AG08396 (cell line): ENCODE measurements around the gene PPP1R27.

ENCODE experiments used
- DNase-seq: peaks from one replicate; pipeline ENCODE4 v3.0.0; 2012; ENCODE audit warnings: low spot score, mixed read lengths

PPP1R27 gene

DNA sequence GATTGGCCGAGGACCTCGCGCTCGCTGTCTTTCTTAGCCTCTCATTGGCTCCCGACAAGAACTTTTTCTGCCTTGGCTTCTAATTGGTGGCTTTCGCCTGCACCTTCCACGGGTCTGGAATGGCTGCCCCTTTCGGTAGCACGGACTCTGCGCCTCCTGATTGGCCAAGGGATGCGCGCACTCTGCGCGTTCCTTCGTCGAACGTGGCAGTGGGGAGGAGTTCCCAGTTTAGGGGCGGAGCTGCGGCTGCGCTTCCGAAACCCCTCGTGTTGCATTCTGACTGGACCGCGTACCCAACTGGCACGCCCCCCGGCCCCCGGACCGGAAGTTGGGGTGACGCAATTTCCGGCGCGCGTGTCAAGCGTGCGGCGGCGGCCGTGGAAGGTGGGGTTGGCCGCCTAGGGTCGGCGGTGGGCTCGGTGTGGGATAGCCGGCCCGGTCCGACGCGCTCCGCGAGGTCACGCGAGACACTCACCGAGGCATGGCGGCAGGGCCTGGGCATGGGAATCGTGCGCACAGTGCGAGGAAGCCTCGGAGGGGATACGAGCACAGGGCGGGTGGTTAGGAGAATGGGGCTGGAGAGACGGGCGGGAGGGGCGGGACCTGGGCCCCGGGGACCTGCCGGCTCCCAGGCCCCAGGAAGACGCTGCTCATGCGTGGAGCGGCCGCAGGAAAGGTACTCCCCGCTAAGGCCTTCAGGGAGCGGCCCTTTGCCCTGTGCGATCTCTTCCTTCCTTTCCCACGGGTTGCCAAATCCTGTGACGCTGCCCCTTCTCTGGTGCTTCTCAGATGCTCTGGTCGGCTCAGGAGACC lies 26.1 kb upstream of the PPP1R27 start:
- peak; percentile 100 for DNase-seq

DNA sequence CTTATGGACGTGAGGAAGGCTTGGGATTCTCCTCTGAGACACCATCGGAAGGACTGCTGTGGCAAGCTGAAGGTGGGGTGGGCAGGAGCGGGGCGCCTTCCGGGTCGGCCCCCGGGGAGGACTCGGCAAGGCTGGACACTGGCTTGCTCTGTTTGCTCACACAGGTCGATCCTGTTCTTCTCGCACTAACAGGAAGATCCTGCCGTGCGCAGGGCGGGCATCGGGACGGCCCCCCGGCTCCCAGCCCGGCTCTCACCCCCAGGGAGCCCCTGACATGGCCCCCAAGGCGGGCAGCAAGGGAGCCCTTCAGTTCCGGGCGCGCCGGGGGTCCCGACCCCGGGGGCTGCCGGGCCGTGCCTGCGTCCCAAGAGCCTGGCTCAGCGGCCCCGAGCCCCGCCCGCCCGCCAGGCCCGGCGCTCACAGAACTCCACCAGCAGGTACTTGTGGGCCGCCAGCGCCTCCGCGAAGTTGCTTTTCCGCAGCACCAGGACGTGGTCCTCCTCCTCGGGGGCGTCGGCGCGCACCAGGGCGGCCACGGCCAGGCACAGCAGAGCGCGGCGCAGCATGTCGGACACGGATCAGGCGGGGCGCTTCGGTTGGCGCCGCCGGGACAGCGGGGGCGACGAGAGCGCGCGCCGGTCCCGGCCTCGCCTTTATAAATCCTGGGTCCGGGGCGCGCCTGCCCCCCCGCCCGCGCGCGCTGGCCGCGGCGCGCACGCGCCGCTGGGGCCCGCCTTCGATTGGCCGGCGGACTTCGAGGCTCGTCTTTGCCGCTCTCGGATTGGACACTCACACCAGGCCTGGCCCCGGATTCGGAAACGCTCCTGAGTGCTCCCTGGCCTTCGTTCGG lies 25.3 kb upstream of the PPP1R27 start, which contains the start of gene P4HB:
Gene P4HB (minus strand): TSS at position 630 of the 850 bp plus-strand sequence. CDS start 64 bp downstream, at position 566.
- DNase-seq = no peak

DNA sequence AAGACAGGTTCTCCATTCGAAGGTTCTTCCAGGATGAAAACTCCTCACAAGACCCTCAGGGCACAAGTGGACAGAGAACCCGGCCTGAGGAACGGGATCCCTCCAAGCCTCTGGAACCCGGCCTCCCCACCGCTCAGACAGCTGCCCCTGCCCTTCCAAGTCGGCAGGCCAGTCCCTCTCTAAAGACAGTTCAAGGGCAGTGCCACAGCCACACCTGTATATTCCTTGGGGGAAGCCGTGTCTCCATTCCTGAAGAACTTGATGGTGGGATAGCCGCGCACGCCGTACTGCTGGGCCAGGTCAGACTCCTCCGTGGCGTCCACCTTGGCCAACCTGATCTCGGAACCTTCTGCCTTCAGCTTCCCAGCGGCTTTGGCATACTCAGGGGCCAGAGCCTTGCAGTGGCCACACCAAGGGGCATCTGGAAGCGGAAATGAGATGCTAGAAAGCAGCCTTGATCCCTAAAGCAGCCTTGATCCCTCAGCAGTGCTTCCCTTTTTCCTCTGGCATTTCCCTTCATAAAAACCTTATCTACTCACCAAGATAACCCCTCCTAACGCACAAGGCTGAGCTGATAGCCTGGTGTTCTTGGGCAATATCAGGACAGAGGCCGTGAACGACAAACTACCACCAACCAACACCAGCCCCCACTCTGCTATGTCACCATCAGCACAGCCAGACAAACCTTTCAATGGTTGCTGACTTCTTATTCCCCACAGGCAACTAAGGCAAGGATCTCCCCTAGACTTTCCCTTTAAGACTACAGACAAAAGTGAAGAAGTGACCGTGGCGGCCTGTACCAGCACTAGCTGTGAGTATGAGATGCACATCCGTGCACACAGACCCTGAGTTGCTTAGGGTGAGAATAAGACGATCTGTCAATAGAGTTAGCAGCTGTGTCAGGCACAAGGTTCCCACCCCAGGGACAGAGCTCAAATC lies 24.4 kb upstream of the PPP1R27 start:
- no peak for DNase-seq

DNA sequence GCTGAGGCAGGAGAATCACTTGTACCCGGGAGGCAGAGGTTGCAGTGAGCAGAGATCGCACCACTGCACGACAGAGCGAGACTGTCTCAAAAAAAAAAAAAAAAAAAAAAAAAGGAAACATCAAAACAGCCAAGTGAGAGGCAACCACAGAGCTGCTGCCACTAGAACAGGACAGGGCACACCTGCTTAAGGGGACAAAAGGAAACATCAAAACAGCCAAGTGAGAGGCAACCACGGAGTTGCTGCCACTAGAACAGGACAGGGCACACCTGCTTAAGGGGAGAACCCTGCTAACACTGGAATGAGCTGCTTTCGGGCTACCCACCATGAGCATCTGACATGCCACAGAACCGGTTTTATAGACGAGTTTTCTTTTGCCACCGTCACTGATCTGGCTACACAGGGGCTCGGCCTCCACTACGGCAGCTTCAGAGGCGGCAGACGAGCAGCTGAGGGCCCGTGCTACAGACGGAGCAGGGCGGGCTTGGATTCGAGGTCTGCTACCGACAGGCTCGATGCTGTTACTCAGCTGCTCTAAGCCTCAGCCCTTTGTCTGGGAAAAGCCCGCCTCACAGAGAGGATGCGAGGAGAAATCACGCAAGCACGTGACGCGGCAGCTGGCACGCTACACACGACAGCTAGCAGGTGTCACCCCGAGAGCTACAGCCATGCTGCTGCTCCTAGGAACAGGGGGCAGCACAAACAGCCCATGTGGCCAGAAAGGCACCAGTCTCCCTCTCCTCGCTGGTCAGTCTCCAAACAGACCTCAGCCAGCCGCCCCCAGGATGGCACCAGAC lies 23.5 kb upstream of the PPP1R27 start:
- DNase-seq = no peak

DNA sequence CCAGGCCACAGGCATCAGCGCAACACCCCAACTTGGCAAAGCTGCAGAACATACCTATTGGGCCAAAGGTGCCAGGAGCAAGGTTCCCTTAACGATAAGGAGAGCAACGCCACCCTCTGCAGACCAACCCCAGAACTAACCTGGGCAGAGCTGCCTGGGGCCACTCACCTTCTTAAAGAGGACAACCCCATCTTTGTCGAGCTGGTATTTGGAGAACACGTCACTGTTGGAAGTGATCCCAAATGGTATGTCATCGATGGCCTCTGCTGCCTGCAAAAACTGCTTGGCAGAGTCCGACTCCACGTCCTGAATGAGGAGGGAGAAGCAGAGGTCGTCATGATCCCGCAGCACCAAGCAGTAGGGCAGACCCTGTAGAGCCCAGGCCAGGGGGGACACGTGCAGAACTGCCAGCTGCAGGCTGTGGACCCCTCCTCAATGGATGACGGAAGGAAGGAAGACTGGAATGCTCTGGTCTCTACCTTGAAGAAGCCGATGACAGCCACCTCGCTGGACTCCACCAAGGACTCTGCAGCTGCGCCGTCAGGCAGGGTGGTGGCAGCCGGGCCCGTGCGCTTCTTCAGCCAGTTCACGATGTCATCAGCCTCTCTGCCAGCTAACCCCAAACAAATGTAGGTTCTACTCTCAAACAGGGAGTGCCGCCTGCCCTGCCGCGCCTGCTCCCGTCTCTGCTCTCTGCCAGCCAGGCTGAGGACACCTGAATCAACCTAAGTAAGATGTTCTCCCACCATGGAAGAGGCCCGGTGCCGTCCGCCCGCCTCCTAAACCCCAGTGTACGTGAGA lies 20.3 kb upstream of the PPP1R27 start:
- DNase-seq = no peak

DNA sequence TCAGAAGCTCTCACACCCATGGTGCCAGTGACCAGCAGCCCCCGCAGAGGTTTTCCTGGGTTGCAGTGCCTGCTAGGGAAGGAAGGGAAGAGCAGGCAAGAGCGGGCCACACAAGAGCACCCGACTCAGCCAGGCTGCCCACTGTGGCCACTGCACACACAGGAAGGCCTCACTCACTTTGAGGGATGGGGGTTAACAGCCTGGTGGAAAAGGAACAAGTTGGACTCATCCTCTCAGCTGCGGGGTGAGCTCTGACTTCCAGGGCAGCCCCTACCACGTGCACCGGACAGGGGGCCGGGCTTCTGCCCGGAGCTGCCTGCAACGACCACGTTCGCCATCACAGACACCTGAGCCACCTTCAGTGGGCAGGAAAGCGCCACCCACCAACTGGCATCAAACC lies 17.4 kb upstream of the PPP1R27 start:
- DNase-seq = no peak

DNA sequence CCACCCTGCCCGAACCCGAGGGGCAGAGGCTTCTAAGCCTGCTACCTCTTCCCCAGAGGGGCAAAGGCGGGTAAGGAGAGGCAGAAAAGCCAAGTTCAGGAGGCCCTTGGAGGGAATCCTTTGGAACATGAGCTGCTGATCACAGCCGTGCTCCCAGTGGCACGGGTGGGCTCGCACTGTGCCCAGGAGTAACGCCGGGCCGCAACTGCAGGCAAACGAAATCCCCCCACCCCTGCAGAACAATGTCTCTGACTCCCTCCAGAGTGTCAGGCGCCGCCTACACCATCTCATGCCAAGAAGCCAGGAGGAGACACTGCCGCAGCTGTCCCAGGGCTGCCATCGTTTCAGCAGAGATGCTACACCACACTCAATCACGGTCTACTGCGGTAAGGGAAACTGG lies 16.6 kb upstream of the PPP1R27 start:
- no peak for DNase-seq

DNA sequence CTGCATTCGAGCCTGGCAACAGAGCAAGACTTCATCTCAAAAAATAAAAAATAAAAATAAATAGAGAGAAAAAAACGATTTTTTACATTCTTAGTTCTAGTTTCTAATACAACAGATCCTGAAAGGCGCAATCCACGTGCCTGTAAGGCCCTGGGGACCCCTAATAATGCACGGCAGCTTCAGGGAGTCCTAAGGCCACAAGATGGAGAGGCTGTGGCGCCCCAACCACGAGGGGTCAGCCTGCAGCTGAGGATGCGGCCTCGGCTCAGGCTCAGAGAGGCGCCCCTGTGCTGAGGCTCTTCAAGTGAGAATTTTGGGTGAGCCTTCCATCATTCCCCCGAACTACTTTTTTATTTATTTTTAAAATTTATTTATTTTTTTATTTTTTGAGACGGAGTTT lies 14.6 kb upstream of the PPP1R27 start:
- no peak for DNase-seq

DNA sequence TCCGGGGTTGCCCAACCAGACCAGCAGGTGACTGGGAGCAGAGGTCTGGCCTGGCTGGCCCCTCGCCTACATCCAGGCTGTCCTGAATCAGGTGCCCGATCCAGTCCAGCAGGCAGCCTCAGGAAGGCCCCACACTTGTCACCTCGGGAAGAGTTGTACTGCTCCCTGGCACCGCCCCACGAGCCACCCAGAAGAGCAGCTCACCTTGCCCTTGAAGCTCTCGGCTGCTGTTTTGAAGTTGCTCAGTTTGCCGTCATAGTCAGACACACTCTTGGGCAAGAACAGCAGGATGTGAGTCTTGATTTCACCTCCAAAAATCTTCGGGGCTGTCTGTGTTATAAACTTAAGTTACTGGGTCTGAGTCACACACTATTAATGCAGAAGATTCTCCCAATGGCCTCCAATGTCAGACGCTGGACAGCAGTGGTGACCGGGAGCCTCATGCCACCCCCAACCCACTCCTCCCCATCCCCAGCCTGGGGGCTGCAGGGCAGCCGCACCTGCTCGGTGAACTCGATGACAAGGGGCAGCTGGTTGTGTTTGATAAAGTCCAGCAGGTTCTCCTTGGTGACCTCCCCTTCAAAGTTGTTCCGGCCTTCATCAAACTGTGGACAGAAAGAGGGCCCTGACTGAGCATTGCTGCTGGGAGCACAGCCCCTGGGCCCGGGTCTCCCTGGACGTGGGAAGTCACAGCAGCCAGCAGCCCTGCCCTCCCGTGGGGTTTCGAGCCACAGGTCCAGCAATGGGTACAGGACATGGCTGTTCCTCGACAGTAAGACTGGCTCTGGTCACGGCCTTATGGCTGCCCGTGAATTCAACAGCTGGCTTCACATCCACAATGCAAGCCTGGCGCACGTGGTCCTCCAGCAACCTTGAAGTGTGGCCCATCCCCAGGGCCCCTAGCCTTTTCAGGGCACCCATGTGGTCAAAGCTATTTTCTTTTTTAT lies 12.2 kb upstream of the PPP1R27 start:
- DNase-seq = no peak

DNA sequence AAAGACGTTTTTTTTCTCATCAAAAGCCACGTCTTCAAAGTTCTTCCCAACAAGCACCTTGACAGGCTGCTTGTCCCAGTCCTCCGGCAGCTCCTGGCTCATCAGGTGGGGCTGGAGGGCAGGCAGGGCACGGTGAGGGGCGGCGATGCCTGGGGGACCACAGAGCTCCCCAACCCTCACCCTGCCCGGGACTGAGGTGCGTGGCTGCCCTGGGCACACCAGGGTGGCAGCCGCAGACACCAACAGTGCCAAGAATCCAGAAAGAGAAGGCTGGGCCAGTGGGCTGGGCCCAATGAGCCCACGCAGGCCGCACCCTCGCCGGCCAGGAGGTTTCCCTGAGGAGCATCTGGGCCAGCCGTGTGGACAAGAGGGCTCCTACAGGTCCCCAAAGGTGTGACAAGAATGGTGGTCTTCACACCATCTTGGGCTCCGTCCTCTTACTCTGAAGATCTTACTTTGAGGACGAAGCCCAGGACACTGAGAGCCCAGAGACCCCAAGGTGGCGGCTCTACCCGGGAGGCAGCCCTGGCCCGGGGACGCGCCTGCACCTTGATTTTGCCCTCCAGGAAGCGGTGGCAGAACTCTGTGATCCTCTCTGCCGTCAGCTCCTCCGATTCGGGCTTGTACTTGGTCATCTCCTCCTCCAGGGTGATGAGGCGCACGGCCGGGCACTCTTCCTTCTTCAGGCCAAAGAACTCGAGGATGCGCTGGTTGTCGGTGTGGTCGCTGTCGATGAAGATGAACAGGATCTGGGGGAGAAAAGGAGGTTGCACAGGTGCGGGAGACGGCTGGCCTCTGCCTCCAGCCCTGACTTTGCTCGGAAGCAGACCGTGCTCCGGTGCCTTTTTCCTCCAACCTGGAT lies 11.3 kb upstream of the PPP1R27 start:
- DNase-seq = no peak

DNA sequence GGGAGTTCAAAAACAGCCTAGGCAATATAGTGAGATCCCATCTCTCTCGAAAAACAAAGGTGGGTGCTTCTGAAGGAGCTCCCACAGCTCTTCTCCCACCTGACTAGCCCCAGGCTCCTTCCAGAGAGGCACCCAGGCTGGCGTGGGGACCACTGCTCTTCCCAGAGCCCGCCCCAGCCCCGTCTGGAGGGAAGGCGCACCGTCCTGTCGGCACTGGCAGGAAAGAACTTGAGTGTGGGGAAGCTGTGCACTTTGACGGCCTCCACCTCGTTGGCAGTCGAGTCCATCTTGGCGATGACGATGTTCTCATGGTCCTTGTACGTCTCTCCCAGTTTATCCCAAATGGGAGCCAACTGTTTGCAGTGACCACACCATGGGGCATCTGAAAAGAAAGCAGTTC lies 10.5 kb upstream of the PPP1R27 start:
- no peak for DNase-seq

DNA sequence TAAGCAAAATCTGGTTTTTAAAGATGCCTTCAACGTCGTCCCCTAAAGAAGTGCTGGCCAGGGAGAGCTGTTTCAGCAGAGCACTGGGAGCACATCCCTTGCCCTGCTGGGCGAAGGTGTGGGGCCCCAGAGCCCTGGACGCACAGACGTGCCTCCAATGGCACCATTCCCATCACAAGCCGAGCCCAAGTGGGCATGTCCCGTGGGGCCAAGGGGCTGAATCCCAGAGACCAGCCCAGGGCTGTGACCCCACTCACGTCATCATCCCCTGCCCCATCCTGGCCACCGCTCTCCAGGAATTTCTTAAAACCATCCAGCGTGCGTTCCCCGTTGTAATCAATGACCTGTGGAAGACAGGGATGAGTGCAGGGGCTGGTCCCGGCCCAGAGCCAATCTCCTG lies 10.0 kb upstream of the PPP1R27 start:
- no peak for DNase-seq

DNA sequence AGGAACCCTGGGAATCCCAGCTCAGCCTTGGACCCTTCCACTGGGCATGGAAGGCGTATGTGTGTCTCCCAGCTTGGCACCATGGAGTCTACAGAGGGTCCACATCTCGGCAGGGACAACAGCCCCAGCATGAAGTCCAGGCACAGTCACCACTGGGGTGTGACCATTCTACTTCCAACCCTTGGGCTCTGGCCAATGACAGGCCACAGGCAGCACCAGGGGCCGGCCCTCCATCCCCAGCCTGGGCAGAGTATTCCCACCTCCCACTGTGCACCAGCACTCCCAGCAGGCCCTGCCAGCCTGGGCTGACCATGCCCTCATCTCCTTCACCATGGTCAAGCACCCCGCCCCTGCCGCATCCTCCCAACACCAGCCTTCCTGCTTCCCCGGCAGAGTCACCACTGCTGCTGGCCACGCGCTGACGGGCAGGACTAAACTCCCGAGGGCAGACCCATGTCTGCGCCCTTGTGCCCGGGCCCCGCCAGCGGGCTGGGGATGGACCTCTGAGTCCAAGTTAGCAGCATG lies 9.5 kb upstream of the PPP1R27 start:
- no peak for DNase-seq

DNA sequence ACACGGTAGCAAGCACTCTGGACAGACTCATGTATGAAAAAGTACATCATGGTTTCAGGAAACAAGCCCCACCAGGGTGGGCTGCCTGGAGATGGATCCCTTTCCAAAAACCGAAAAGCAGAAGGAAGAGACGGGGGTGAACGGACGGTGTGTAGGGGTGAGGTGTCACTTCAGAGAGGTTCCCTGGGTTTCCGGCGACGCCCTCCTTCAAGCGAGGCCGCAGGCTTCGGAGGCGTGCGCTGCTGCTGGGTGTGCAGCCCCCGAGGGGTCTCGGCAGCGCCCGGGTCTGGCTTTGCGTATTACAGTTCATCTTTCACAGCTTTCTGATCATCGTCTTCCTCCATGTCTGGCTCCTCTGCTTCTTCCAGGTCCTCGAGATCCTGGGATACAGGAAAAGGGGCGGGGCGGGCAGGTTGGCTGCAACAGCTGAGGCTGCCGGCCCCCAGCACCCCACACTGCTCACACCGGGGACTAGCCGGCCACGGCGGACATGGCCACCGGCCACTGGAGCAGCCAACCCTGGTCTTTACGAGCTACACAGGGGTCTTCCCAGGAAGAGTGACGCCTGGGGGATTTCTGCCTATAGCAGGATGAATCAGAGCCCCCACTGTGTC lies 9.0 kb upstream of the PPP1R27 start:
- DNase-seq = no peak

DNA sequence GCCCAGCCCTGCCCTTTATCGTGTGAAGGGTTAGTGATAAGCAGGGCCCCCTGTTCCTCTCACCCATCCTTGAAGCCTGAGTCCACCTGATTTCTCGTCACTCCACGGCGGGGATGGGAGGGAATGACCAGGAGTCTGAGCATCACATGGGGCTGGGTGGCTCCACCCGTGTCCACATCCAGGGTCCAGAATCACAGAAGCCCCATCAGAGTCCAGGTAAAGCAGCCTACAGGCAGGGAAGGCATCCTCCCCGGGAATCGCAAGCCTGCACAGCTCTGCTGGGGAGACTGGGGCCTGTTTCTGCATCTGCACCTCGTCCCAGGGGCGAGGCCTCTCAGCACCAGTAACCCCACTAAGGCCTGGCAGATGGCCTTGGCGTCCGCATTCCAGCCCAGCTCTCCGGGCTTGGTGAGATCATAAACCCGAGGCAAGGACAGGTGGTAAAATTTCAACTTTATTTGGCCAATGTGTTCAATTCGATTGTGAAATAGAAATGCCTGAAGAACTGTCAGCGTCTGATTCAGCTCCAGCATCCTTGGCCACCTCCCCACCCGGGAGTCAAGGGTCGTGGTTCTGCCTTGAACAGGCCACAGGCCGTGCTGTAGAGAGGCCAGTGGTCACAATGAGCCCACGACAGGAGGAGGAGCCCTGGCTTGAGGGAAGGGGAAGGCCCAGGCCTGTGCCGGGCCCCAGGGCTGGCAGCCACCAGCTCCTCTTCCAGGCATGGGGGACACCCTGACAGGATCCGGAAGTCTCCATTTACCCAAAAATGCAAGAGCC lies 8.1 kb upstream of the PPP1R27 start:
- DNase-seq = peak; percentile 79

DNA sequence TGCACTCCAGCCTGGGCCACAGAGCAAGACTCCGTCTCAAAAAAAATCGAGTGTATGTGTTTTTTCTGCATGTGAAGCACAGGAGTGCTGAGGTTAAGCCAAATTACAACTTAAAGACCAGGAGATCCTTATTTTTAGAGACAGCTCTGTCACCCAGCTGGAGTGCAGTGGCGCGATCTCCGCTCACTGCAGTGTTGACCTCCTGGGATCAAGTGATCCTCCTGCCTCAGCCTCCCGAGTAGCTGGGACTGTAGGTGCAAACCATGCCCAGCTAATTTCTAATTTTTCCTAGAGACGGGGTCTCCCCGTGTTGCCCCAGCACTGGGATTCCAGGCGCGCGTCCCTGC lies 7.5 kb upstream of the PPP1R27 start:
- no peak for DNase-seq

DNA sequence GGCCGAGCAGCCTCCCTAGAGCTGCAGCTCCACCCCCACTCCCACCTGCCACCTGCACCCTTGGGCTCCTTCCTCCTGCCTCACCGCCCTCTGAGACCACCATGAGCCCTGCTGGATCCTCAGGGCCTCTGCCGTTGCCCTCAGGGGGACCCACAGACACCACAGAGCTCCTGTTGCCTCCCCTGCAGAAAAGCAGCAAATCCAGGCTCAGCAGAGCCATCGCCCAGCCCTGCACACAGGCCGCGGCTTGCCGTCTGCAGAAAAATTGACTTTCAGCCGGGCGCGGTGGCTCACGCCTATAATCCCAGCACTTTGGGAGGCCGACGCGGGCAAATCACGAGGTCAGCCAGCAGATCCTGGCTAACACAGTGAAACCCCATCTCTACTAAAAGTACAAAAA lies 7.0 kb upstream of the PPP1R27 start:
- no peak for DNase-seq
